HUES6 (cell line): ENCODE measurements around the gene ING2.

ENCODE experiments used
- H3K27ac ChIP-seq: 2 replicates; pipeline ENCODE4 v1.7.0; 2013; ENCODE audit warnings: low read depth, mild to moderate bottlenecking, low read length, inconsistent platforms
- H3K27me3 ChIP-seq: 2 replicates; pipeline ENCODE4 v1.6.1; 2013; ENCODE audit warnings: low read length; ENCODE audit not compliant: control insufficient read depth, insufficient read depth
- H3K36me3 ChIP-seq: 2 replicates; pipeline ENCODE4 v1.6.1; 2013; ENCODE audit warnings: low read length; ENCODE audit not compliant: control insufficient read depth, insufficient read depth
- H3K4me1 ChIP-seq: 2 replicates; pipeline ENCODE4 v1.6.1; 2013; ENCODE audit warnings: low read length; ENCODE audit not compliant: control insufficient read depth, insufficient read depth
- H3K4me3 ChIP-seq: 2 replicates; pipeline ENCODE4 v1.5.1; 2013; ENCODE audit warnings: low read depth, low read length
- H3K9ac ChIP-seq: one replicate; pipeline ENCODE4 v1.6.1; 2013; ENCODE audit warnings: mild to moderate bottlenecking, low read length
- H3K9me3 ChIP-seq: 2 replicates; pipeline ENCODE4 v1.6.1; 2013; ENCODE audit warnings: low read depth, low read length; ENCODE audit not compliant: control insufficient read depth, insufficient read depth

ING2 gene

GRCh38 chr4:183561905-183562304 is 57.0 kb downstream of the ING2 start:
- no peaks in the 10 kb centered on the region for H3K9me3 ChIP-seq
- no peaks in the 10 kb centered on the region for H3K36me3 ChIP-seq
- H3K27ac ChIP-seq = no peak overlapping the region
- H3K4me3 ChIP-seq = no peak overlapping the region
- peaks cover 6% of the 10 kb centered on the region; the same call in 1 of the 2 replicates for H3K4me1 ChIP-seq
- H3K27me3 ChIP-seq = no peaks in the 10 kb centered on the region
- H3K9ac ChIP-seq = no peak overlapping the region
